Kidney tubule cell (primary cell): ENCODE measurements around the gene SFTPB.
"Not testable (repeated sequence)": the region's sequence is repeated elsewhere in the genome, so short reads cannot be mapped to it uniquely, and the experiment has no call there.

Experiments
- DNase-seq: peaks from one replicate; pipeline ENCODE4 v3.0.0-alpha.2; 2018; ENCODE audit warnings: low spot score

The SFTPB gene

DNA sequence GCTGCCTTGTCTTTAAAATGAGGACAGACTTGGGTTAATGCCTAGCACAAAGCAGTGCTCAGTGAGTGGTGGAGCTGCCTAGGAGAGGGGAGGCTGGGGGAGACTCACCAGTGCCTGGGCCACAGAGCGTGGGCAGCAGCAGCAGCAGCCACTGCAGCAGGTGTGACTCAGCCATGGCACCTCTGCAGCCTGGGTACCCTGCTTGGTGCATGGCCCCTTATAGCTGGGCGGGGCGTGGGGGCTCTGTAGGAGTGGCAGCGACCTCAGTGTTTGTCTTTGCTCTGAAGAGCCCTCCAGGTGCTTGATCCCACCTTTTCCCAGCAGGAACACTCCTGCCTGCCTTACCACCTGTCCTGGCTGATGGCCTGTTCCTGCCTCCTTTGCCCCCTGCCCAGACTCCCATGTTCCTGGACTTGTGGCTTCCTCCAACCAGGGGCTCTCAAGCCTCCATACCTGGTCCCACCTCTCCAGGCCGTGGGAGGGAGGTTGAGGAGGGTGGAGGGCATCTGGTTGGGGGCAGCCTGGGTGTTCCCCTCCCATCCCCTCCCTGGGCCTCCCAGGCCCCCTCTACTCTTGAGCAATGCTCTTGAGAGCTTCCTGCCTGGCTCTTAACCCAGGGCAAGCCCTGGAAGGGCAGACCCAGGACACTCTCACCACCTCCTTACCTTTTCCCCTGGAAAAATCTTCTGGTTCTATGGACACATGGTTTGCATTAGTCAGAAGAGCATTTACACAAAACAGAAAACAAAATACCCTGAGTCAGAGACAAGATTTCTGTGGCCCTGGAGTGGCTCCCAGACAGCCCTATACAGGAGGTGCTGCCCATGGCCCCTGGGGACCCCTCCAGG lies at the start of gene SFTPB:
Gene SFTPB, minus strand, starts transcription at position 191 of the 848 bp plus-strand sequence. Its CDS starts 16 bp downstream, at position 175.
- DNase-seq: no peak

DNA sequence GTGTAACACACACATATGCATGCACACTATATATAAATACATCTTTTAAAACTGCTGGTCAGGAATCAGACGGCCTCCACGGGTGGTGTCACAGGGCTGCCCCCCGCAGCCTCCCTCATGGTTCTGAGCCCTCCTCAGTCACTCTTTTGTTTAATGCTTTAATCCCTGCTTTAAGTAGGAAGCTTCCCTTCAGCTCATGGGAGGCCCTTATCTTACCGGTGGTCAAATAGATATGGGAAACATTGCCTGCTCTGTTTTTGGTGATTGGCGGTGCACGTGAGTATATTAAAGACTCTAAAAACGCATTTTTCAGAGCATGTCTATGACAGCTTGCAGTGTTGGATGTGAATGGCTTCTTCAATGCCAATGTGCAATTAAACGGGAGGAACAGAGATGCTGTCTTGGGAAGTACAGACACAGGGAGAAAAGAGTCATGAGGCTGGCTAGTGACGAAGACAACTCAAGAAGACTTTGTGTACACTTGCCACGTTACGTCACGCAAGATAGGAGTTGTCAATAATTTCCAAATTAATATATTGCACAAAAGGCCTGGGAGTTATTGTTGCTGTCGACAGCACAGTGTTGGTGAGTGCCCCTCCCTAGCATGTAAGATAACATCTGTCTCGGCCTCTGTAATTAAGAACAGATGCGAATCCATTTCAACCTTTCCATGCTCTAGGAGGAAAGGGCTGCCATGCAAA lies 49.5 kb upstream of the SFTPB start:
- no peak for DNase-seq

- no peak for DNase-seq
These were observed 48.4 kb upstream of the SFTPB start for GRCh38 chr2:85716346-85716914.

GRCh38 chr2:85714841-85715240 lies 46.8 kb upstream of the SFTPB start:
- no peak for DNase-seq

DNA sequence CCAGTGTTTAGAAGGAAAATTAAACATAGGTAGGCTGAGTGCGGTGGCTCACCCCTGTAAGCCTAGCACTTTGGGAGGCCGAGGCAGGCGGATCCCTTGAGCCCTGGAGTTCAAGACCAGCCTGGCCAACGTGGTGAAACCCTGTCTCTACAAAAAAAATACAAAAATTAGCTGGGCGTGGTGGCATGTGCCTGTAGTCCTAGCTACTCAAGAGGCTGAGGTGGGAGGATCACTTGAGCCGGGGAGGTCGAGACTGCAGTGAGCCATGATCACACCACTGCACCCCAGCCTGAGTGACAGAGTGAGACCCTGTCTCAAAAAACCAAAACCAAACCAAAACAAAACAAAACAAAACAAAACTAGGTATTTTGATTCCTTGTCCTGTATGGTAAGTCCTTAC lies 46.4 kb upstream of the SFTPB start:
- not testable (repeated sequence) for DNase-seq

DNA sequence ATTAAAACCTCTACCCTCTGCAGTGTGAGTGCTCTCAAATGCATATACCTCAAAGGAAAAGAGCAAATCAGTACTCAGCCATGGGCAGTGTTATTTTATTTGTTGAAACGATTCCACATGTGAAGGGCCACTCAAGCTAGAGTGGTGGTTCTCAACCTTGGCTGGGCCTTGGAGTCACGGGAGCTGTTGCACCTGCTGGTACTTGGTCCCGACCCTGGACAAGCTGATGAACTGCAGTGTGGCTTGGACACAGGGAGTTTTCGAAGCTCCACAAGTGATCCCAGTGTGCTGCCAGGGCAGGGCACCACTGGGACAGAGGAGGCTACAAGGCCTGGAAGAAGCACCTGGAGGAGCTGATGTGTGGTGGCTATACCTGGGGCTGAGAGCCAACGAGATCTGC lies 45.8 kb upstream of the SFTPB start:
- no peak for DNase-seq

GRCh38 chr2:85712849-85713612 lies 45.0 kb upstream of the SFTPB start:
- DNase-seq: no peak

DNA sequence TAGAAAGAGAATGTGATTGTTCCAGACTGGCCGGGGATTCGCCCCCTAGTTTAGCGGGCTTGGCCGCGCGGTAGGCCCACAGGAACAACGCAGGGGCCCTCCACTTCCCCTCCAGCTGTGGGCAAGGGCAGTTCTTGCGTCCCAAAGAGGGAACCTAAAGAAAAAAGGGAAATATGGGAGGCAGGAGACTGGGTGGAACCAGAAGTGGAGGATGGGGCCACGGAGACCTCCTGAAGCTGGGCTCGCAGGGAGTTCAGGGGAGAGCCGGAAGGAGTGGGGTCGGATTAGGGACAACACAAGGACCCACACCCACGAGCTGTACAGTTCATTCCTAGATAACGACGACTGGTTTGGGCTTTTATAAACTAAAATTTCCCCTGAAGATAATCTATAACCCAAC lies 44.3 kb upstream of the SFTPB start:
- no peak for DNase-seq

DNA sequence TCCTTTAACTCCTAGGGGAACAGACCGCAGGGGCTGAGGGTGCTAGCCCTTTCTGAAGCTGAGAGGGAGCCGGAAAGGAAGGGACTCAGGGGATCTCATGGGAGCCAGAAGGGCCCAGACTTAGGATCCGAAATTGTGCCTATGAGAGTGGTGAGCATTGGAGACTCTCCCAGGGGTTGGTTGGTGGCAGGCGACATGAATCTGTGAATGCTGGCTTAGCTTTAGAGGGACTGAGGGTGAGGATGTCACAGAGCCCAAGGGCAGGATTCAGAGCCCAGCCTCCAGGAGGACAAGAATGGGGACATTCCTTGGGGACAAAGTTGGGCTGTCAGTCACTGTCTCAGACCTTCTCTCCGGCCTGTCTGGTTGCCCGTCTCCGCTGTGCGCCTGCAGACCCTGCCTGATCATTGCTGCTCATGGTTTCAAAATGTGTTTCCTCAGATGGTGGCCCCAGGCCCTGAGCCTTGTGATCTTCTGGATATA lies 43.6 kb upstream of the SFTPB start:
- DNase-seq: no peak

DNA sequence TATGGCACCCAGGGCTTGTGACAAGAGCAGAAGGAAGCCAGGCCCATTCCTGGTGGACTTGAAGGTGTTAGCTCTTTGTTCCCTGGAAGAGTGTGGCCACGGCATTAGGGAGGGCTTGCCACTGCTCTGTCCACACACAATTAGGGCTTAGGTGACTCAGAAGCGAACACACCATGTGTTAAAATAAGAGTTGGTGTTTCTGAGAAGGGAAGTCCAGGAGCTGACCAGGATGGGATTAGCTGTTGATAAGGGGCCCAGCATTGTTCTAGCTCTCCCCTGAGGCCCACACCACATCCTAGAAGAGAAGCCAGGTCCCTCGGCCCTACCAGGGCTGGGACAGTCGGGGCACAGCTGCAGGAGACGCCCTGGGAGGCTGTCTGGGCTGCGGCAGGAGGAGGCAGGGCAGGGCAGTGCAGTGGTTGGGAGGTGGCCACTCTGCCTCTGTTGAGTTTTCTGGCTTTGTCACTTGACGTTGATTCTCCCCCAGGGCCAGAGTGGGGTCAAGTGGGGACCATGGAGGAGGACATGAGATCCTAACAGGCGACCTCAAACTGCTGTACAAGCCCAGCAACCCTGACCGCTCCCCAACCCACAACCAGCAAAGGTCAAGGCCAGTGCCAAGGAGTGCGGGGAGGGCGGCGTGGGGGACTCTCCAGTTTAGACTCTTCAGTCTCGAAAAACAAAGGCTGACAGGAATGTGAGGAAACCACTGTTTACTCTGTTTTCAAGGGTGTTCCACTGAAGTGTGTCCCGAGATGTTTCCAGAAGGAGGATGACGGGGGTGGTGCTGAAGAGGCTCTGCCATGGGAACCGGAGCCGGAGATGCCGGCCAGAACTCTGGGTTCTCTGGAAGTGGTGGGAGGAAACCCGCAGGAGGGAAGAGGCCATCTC lies 42.9 kb upstream of the SFTPB start:
- no peak for DNase-seq

- no peak for DNase-seq
These were observed 41.4 kb upstream of the SFTPB start for GRCh38 chr2:85709401-85709811.

- no peak for DNase-seq
These were observed 40.6 kb upstream of the SFTPB start for GRCh38 chr2:85708641-85709040.

DNA sequence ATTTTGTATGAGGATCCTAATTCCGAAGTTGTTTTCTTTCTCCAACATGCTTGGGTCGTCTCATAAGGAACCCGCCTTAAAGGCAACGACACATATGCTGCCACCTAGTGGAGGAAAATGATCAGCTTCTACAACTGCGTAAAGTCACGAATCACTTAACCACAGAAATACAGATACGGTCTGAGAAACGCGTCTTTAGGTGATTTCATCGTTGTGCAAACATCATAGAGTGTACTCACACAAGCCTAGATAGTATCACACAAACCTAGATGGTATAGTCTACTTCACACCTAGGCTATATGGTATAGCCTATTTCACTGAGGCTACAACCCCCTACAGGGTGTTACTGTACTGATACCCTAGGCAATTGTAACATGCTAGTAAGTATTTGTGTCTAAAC lies 39.3 kb upstream of the SFTPB start:
- peak; percentile 90 for DNase-seq

- DNase-seq: no peak
These were observed 38.7 kb upstream of the SFTPB start for GRCh38 chr2:85706599-85707296.

- DNase-seq: no peak
These were observed 38.1 kb upstream of the SFTPB start for GRCh38 chr2:85706063-85706462.

DNA sequence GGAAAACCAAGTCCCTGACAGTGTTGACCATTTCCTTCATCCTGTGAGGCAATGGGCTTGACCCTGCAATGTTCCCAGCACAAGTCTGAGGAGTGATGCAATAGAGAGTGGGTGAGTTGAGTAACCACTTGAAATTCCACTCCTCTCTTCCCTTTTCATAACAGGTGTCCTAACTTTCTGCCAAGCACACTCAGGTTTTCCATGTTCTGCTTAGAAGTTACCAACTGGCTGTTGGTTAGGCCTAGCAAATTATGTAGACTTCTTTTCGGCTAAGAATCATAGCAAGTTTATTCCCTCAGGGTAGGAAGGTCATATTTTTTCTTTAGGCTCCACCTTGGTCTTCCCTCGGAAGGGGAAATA lies 37.7 kb upstream of the SFTPB start:
- peak; percentile 80 for DNase-seq

DNA sequence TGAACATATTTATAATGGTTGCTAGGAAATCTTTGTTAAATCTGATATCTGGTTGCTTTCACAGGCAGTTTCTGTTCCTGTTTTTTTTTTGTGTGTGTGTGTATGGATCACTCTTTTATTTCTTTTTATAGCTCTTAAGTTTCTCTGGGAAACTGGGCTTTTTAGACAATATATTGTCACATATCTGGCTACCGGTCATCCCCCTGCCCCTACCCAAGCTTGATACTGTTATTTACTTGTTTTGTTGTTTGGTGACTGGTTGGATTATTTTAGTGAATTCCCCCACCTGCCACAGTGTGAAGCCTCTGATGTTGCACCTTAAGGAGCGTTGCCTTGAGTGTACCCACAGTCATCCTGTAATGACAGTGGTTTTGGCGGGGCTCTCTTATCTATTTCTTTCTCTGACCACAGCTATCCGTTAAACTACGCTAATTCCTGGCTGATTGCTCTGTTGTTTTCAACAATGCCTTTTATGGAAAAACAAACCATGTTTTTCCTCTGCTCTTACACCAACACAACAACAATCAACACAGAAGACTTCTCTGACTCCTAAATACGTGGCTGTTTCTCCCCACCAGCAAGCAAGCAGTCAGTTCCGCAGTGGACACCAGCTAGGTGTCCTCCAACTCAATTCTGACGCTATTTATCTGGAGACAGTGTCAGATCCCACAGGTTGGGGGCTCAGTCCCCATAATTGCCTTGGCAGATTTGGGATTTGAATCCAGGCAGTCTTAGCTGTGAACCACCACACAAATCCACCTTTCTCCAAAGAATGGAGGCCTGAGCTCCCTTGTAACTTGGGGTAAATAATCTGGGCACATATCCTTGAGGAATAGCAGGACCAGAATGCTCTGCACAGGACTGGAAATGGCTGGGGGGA lies 37.0 kb upstream of the SFTPB start:
- no peak for DNase-seq

DNA sequence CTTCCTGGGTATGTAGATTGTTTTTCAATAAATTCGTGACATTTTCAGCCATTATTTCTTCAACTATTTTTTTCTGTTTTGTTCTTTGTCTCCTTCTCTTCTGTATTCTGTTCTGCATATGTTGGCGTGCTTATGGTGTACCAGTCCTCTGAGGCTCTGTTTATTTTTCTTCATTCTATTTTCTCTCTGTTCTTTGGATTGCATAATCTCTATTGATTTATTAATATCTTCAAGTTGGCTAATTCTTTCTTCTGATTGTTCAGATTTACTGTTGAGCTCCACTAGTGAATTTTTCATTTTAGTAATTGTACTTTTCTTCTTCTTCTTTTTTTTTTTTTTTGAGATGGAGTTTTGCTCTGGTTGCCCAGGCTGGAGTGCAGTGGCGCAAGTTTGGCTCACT lies 36.0 kb upstream of the SFTPB start:
- no peak for DNase-seq

GRCh38 chr2:85703329-85703728 lies 35.3 kb upstream of the SFTPB start:
- DNase-seq: no peak

GRCh38 chr2:85702800-85703199 lies 34.8 kb upstream of the SFTPB start:
- DNase-seq: no peak
